ENCODE measurements around the gene ARL4C.

DNA sequence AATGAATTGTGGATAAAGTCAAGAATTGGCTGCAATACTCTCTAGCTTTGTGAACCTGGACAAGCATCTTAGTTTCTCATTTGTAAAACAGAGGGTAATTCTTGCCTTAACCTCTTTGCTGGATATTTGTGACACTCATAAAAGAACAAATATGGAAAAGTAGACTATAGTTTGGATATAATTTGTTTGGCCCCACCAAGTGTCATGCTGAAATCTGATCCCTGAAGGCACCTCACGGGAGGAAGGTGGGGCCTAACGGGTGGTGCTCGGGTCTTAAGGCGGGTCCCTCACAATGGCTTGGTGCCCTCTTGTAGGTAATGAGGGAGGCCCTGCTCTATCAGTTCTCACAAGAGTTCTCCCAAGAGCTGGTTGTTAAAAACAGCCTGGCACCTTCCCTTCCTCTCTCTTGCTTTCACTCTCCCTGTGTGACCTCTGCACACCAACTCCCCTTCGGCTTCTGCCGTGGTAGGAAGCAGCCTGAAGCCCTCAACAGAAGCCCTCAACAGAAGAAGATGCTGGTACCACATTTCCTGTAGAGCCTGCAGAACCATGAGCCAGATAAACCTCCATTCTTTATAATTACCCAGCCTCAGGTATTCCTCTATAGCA lies 37.4 kb downstream of the ARL4C start:
- TF ChIP-seq SUZ12 (IDR thresholded peaks at IDR 0.05; ENCODE audit: extremely low read depth, insufficient read depth, insufficient read length), result no peak
- no peak for TF ChIP-seq ZNF274 (IDR thresholded peaks at IDR 0.05; ENCODE audit: low read depth, low read length)
- no peak for TF ChIP-seq YY1 (IDR thresholded peaks at IDR 0.05; ENCODE audit: insufficient read depth, insufficient read length)
